SK-N-SH (cell line): ENCODE results near the gene ZNF441. TPM values are rescaled to one million over a fixed set of nuclear protein-coding genes. Genes with fewer than 3 reads are reported as not detected.

Experiments
- CTCF ChIA-PET: fragments of 300-600, 350-600 bp; formaldehyde crosslinking; extraction: SDS; loops from one replicate; lab custom pipeline; 2021; lab: Yijun Ruan, JAX
- POLR2A ChIA-PET: fragments of 350-600 bp; sonication (Branson Sonifier 250); formaldehyde crosslinking; extraction: SDS; loops from one replicate; lab custom pipeline; 2020; ENCODE audit warnings: antibody characterized with exemption, inconsistent platforms; lab: Yijun Ruan, JAX
- DNase-seq: peaks from one replicate; pipeline ENCODE4 v3.0.0; 2012
- H2AFZ ChIP-seq: fragments of 200-600 bp; sonication (generic); 2 replicates; pipeline ENCODE4 v1.8.1; 2016; ENCODE audit warnings: antibody characterized with exemption, mild to moderate bottlenecking, low read depth
- H3F3A ChIP-seq: fragments of 200-600 bp; sonication (generic); replicated peaks from 2 replicates; pipeline ENCODE3; 2016; ENCODE audit warnings: antibody characterized with exemption, mild to moderate bottlenecking; ENCODE audit not compliant: insufficient read depth
- H3K27ac ChIP-seq, 2 experiments: fragments of 200-500 bp in 1 of 2; fragments of 200-600 bp in 1 of 2; sonication (Bioruptor generic) in 1 of 2; sonication (generic), shearing (Covaris generic) in 1 of 2; 2 replicates each; pipeline versions ENCODE4 v1.5.1 to v1.6.1; 2014 to 2016; ENCODE audit warnings: low read depth in 2 of 2, inconsistent platforms in 1 of 2, low read length in 1 of 2, mild to moderate bottlenecking in 1 of 2, mixed read lengths in 1 of 2
- H3K27me3 ChIP-seq: fragments of 200-600 bp; sonication (generic), shearing (Covaris generic); 2 replicates; pipeline ENCODE4 v1.6.1; 2016; ENCODE audit warnings: mixed run types; ENCODE audit not compliant: insufficient read depth
- H3K36me3 ChIP-seq, 2 experiments: fragments of 200-500 bp in 1 of 2; fragments of 200-600 bp in 1 of 2; sonication (Bioruptor generic) in 1 of 2; sonication (generic) in 1 of 2; replicated peaks in 1 of 2; 2 replicates each; pipeline versions ENCODE3 to v1.5.1; 2014 to 2016; ENCODE audit warnings: low read length in 1 of 2, mild to moderate bottlenecking in 1 of 2; ENCODE audit not compliant: insufficient read depth in 2 of 2, control insufficient read depth in 1 of 2
- H3K4me1 ChIP-seq, 2 experiments: fragments of 200-500 bp in 1 of 2; fragments of 200-600 bp in 1 of 2; sonication (Bioruptor generic) in 1 of 2; sonication (generic), shearing (Covaris generic) in 1 of 2; 2 replicates each; pipeline versions ENCODE4 v1.5.1 to v1.6.1; 2014 to 2016; ENCODE audit warnings: low read depth in 1 of 2, low read length in 1 of 2, mixed run types in 1 of 2; ENCODE audit not compliant: insufficient read depth in 2 of 2, control insufficient read depth in 1 of 2
- H3K4me2 ChIP-seq: fragments of 200-600 bp; sonication (generic), shearing (Covaris generic); 2 replicates; pipeline ENCODE4 v1.6.1; 2017; ENCODE audit warnings: mixed run types
- H3K4me3 ChIP-seq, 2 experiments: fragments of 200-500 bp in 1 of 2; fragments of 200-600 bp in 1 of 2; sonication (Bioruptor generic) in 1 of 2; sonication (generic), shearing (Covaris generic) in 1 of 2; 2 replicates each; pipeline versions ENCODE4 v1.5.1 to v1.8.1; 2014 to 2016; ENCODE audit warnings: low read depth in 2 of 2, inconsistent platforms in 1 of 2, low read length in 1 of 2, mild to moderate bottlenecking in 1 of 2, mixed read lengths in 1 of 2, moderate library complexity in 1 of 2
- H3K79me2 ChIP-seq: fragments of 200-600 bp; sonication (generic); 2 replicates; pipeline ENCODE4 v1.8.1; 2017; ENCODE audit warnings: mild to moderate bottlenecking; ENCODE audit not compliant: insufficient read depth
- H3K9ac ChIP-seq: fragments of 200-600 bp; sonication (generic); 2 replicates; pipeline ENCODE4 v1.6.1; 2017; ENCODE audit warnings: mixed run types
- H3K9me2 ChIP-seq: fragments of 200-600 bp; sonication (generic); 2 replicates; pipeline ENCODE4 v1.6.1; 2017; ENCODE audit warnings: mixed run types
- H3K9me3 ChIP-seq: fragments of 200-600 bp; sonication (generic); 2 replicates; pipeline ENCODE4 v1.6.1; 2017; ENCODE audit warnings: mixed run types, mild to moderate bottlenecking, moderate library complexity
- H4K20me1 ChIP-seq: fragments of 200-600 bp; sonication (generic); 2 replicates; pipeline ENCODE4 v1.6.1; 2017; ENCODE audit warnings: mild to moderate bottlenecking, mixed run types; ENCODE audit not compliant: insufficient read depth
- FOXM1 ChIP-seq: IDR thresholded peaks from 2 replicates; pipeline ENCODE4 v1.4.0; 2012; ENCODE audit warnings: low read depth, mild to moderate bottlenecking
- MXI1 ChIP-seq: IDR thresholded peaks from 2 replicates; pipeline ENCODE4 v1.6.1; 2012; ENCODE audit warnings: mild to moderate bottlenecking, low read depth, low read length, improper control_type of control experiment
- POLR2AphosphoS5 ChIP-seq: IDR thresholded peaks from 2 replicates; pipeline ENCODE4 v1.6.1; 2012; ENCODE audit warnings: low read depth, low read length
- RCOR1 ChIP-seq: fragments of 150-350 bp; IDR thresholded peaks from 2 replicates; pipeline ENCODE4 v1.6.1; 2017; ENCODE audit warnings: antibody characterized with exemption, low read length
- RFX5 ChIP-seq: IDR thresholded peaks from 2 replicates; pipeline ENCODE4 v1.6.1; 2012; ENCODE audit warnings: mild to moderate bottlenecking, improper control_type of control experiment, low read length
- SIN3A ChIP-seq: IDR thresholded peaks from 2 replicates; pipeline ENCODE4 v1.6.1; 2012; ENCODE audit warnings: low read depth, mild to moderate bottlenecking, low read length, moderate library complexity, borderline replicate concordance
- SMC3 ChIP-seq: IDR thresholded peaks from 2 replicates; pipeline ENCODE4 v1.6.1; 2012; ENCODE audit warnings: low read depth, low read length, improper control_type of control experiment
- TAF1 ChIP-seq: IDR thresholded peaks from 2 replicates; pipeline ENCODE4 v1.6.1; 2012; ENCODE audit warnings: low read depth, mild to moderate bottlenecking, low read length, moderate library complexity, borderline replicate concordance
- TCF12 ChIP-seq: IDR thresholded peaks from 2 replicates; pipeline ENCODE4 v1.4.0; 2012
- WGBS: methylation state at CpG from one replicate; pipeline ENCODE4 v1.1.6; 2017; ENCODE audit warnings: low lambda C conversion rate; 5-methylcytosine and 5-hydroxymethylcytosine counted together
- polyA plus RNA-seq, 3 experiments: library from polyadenylated mRNA; depleted of rRNA; stranded (reverse); fragments of >200 nt; gene quantifications; 2 replicates each; pipeline ENCODE4 v1.2.3, GENCODE V29; 2012
- TF ChIP-seq, protein P1 (sequence below): IDR thresholded peaks from 2 replicates; pipeline ENCODE4 v1.4.0; 2012; ENCODE audit warnings: low read depth
- TF ChIP-seq, protein P2 (sequence below): IDR thresholded peaks from 2 replicates; pipeline ENCODE4; 2012
- TF ChIP-seq, protein P3 (sequence below): fragments of 150-350 bp; IDR thresholded peaks from 2 replicates; pipeline ENCODE4 v1.6.1; 2016; ENCODE audit warnings: mild to moderate bottlenecking, low read depth, low read length
- TF ChIP-seq, protein P4 (sequence below): IDR thresholded peaks from 2 replicates; pipeline ENCODE4 v1.6.1; 2012; ENCODE audit warnings: mild to moderate bottlenecking, low read depth, low read length, moderate library complexity
- TF ChIP-seq, protein P5 (sequence below): fragments of 200-600 bp; sonication (generic); IDR thresholded peaks from 2 replicates; pipeline ENCODE4 v1.6.1; 2017; ENCODE audit warnings: antibody characterized with exemption, mild to moderate bottlenecking, moderate library complexity

ZNF441 gene
- polyA plus RNA-seq, 1 of the 3 experiments (the other 2 are of a cell fraction), result 3.2 TPM

DNA sequence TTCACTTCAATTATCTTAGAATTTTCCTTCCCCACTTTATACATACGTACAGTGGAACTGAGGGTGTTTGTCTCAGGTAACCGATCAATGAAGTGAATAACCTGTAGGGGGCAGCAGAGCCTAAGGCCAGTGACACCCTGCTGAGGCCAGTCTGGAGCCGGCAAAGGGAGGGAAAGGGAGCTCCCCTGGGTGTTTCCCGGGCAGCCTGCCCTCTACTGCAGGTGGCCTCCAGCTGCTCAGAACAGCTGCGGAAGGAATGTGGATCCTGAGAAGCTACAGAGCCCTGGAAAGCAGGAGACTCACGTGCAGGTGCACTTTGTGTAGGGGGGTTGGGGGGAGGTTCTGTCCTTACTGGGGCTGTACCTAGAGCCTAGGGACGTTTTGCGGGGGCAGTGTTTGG is 30.7 kb downstream of the ZNF441 start (continued):
- 0 out of 2 replicates have a peak, but pooled peaks have one; percentile 12 for TF ChIP-seq MXI1
- no peak for TF ChIP-seq RCOR1
- TF ChIP-seq, all 33 proteins: peak for 6

DNA sequence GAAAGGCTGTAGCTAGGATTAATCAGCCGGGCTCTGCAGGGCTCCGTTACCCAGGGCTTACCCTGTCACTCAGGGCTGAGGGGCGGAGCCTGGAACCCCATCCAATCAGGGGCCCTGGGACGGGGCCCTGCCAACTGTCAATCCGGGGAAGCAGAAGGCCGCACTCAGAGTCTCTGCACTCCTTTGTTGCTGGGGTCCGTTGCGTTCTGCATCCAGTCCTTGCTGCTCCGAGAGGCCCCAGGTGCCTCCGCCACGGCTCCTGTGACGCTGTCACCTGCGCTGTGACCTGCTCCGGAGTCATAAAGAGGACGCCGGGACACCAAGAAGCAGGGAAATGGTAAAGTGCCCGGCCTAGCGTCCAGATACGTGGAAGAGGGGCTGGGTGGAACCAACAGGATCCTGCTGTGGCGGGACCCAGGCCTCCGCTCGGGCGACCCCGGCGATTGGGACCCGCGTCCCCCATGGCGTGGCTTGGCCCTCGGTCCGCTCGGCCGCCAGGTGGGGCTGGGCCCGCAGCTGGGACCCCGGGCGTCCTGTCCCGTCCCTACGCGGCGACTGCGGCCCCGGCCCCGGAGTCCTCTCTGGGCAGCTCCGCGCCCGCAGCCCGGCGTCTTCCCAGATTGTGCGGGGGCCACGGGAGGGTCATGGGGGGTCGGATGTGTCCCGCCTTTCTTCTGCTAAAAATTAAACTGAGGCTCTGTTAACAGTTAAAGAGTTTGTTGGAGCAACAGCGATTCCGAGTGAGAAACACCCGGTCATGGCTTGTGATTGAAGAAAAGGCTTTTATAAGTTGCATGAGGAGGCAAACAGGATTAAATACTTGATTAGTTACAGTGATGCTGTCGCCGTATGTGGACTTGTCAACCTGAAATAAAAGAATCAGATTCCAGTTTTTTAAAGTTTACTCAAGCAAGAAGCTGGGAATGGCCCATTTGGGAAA is 31.9 kb downstream of the ZNF441 start, which contains the start of gene ZNF491:
Gene ZNF491, plus strand, starts transcription at position 133 of the 940 bp plus-strand sequence. CDS start 7,431 bp downstream, outside the sequence.
- Histone ChIP-seq H3K4me2 (peak within 1 kb of the TSS; percentile 89), H3K9me2 (no peaks in the 10 kb centered on the region), H3K9ac (peak within 1 kb of the TSS; percentile 79), H2AFZ (peak within 1 kb of the TSS; percentile 94), H3K4me3 (peak within 1 kb of the TSS; percentile 73 to 76), H3K27me3 (no peaks in the 10 kb centered on the region), H3K36me3 (no peaks in the 10 kb centered on the region), H4K20me1 (no peaks in the 10 kb centered on the region), H3F3A (peaks cover 11% of the 10 kb centered on the region), H3K4me1 (peaks cover 0 to 7% of the 10 kb centered on the region in 2 experiments; a peak in 2 of 4 replicates), H3K79me2 (peaks cover 6% of the 10 kb centered on the region; the same call in 1 of the 2 replicates), H3K9me3 (no peaks in the 10 kb centered on the region), H3K27ac (peak within 1 kb of the TSS; percentile 44 to 81; a peak in 3 of 4 replicates)
- WGBS, result under 1% methylated on average over 11 of the region's 56 CpGs
- ChIA-PET POLR2A (interaction anchor here (1.0 to 1.6 kb wide), 4 partner anchors 32 to 201 kb away, joined by 3 to 6 read pairs (median 4); partner anchors contain the start of genes ZNF441 and ZNF763), CTCF (interaction anchor here (0.9 to 8.3 kb wide), 35 partner anchors 9 to 873 kb away, joined by 3 to 94 read pairs (median 5); partner anchors contain the start of genes ZNF433, ZNF439, ZNF440 and ZNF441)
- DNase-seq, result peak; percentile 98
- TF ChIP-seq TCF12 (peak; percentile 18; the same call in 1 of the 2 replicates), MXI1 (peak; percentile 63; the same call in 1 of the 2 replicates), POLR2AphosphoS5 (peak; percentile 86), TAF1 (peak; percentile 70), SMC3 (0 out of 2 replicates have a peak, but pooled peaks have one; percentile 12), RFX5 (peak; percentile 59; the same call in 1 of the 2 replicates), SIN3A (peak; percentile 58; the same call in 1 of the 2 replicates), FOXM1 (no peak)
- TF ChIP-seq, protein P1, sequence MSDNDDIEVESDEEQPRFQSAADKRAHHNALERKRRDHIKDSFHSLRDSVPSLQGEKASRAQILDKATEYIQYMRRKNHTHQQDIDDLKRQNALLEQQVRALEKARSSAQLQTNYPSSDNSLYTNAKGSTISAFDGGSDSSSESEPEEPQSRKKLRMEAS, result peak; percentile 15; the same call in 1 of the 2 replicates
- TF ChIP-seq, protein P2, sequence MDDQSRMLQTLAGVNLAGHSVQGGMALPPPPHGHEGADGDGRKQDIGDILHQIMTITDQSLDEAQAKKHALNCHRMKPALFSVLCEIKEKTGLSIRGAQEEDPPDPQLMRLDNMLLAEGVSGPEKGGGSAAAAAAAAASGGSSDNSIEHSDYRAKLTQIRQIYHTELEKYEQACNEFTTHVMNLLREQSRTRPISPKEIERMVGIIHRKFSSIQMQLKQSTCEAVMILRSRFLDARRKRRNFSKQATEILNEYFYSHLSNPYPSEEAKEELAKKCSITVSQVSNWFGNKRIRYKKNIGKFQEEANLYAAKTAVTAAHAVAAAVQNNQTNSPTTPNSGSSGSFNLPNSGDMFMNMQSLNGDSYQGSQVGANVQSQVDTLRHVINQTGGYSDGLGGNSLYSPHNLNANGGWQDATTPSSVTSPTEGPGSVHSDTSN, result peak; percentile 98
- TF ChIP-seq, protein P3, sequence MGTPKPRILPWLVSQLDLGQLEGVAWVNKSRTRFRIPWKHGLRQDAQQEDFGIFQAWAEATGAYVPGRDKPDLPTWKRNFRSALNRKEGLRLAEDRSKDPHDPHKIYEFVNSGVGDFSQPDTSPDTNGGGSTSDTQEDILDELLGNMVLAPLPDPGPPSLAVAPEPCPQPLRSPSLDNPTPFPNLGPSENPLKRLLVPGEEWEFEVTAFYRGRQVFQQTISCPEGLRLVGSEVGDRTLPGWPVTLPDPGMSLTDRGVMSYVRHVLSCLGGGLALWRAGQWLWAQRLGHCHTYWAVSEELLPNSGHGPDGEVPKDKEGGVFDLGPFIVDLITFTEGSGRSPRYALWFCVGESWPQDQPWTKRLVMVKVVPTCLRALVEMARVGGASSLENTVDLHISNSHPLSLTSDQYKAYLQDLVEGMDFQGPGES, result no peak
- TF ChIP-seq, protein P4, sequence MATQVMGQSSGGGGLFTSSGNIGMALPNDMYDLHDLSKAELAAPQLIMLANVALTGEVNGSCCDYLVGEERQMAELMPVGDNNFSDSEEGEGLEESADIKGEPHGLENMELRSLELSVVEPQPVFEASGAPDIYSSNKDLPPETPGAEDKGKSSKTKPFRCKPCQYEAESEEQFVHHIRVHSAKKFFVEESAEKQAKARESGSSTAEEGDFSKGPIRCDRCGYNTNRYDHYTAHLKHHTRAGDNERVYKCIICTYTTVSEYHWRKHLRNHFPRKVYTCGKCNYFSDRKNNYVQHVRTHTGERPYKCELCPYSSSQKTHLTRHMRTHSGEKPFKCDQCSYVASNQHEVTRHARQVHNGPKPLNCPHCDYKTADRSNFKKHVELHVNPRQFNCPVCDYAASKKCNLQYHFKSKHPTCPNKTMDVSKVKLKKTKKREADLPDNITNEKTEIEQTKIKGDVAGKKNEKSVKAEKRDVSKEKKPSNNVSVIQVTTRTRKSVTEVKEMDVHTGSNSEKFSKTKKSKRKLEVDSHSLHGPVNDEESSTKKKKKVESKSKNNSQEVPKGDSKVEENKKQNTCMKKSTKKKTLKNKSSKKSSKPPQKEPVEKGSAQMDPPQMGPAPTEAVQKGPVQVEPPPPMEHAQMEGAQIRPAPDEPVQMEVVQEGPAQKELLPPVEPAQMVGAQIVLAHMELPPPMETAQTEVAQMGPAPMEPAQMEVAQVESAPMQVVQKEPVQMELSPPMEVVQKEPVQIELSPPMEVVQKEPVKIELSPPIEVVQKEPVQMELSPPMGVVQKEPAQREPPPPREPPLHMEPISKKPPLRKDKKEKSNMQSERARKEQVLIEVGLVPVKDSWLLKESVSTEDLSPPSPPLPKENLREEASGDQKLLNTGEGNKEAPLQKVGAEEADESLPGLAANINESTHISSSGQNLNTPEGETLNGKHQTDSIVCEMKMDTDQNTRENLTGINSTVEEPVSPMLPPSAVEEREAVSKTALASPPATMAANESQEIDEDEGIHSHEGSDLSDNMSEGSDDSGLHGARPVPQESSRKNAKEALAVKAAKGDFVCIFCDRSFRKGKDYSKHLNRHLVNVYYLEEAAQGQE, result no peak
- TF ChIP-seq, protein P5, sequence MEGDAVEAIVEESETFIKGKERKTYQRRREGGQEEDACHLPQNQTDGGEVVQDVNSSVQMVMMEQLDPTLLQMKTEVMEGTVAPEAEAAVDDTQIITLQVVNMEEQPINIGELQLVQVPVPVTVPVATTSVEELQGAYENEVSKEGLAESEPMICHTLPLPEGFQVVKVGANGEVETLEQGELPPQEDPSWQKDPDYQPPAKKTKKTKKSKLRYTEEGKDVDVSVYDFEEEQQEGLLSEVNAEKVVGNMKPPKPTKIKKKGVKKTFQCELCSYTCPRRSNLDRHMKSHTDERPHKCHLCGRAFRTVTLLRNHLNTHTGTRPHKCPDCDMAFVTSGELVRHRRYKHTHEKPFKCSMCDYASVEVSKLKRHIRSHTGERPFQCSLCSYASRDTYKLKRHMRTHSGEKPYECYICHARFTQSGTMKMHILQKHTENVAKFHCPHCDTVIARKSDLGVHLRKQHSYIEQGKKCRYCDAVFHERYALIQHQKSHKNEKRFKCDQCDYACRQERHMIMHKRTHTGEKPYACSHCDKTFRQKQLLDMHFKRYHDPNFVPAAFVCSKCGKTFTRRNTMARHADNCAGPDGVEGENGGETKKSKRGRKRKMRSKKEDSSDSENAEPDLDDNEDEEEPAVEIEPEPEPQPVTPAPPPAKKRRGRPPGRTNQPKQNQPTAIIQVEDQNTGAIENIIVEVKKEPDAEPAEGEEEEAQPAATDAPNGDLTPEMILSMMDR, result peak; percentile 41; the same call in 1 of the 2 replicates
